Right lobe of liver (tissue), 4 donors: Measurements from ENCODE around the gene DAPK1.

Experiments used
- POLR2A ChIP-seq: fragments of 450-650 bp; IDR thresholded peaks from one replicate; pipeline ENCODE4 v1.6.1; 2017; ENCODE audit warnings: antibody characterized with exemption, mild to moderate bottlenecking
- TF ChIP-seq, protein P1 (sequence below), 4 donors: fragments of 200-600 bp in 3 of 4; fragments of 450-650 bp in 1 of 4; IDR thresholded peaks; one replicate each; pipeline versions ENCODE4 v1.5.1 to v1.8.0; 2016 to 2022; ENCODE audit warnings: antibody characterized with exemption in 4 of 4, mild to moderate bottlenecking in 2 of 4
- donor health status: DM: no; HTN: no; CAD: no.
- donor health status: DM: no; HTN: no; CAD: no.
- donor health status: DM: no; HTN: yes; CAD: no.

DNA sequence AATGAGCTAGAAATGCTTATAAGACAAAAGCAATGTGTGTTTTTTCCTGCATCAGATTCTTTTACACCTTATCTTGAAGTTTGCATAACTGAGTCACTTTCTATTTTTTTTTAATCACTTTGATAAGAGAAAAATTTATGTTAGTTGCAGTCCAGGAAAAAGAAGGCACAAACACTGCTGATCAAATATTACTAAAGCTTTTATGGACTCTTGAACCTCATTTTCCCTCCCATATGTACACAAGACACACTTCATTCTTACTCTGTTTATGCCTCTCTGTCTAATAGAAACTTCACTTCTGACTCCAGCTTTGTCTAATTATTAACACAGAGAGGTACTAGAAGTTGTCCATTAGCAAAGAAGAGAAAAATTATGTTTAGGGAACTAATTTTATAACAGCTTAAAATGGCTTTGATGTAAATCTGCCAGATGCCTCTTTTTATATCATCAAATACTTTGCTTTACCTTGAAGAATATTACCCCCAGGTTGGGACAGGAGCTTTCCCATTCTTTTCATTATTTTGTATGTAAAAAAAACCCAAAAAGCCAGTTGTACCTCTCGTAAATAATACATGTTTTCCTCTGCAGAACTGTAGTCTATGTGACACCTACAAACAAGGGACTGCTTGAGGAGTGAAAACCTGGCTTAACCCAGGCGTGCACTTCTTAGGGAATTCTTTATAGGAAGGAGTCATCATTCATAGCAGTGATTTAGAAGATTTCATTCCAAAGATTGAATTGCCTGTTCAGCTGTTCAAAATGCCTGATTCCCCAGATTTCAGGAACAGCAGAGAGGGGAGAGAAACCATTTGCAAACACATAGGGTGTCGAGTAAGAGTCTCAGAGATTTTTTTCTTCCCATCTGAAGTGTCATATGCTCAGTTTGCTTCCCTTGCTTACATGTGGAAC is 72.6 kb downstream of the DAPK1 start:
- TF ChIP-seq, protein P1, sequence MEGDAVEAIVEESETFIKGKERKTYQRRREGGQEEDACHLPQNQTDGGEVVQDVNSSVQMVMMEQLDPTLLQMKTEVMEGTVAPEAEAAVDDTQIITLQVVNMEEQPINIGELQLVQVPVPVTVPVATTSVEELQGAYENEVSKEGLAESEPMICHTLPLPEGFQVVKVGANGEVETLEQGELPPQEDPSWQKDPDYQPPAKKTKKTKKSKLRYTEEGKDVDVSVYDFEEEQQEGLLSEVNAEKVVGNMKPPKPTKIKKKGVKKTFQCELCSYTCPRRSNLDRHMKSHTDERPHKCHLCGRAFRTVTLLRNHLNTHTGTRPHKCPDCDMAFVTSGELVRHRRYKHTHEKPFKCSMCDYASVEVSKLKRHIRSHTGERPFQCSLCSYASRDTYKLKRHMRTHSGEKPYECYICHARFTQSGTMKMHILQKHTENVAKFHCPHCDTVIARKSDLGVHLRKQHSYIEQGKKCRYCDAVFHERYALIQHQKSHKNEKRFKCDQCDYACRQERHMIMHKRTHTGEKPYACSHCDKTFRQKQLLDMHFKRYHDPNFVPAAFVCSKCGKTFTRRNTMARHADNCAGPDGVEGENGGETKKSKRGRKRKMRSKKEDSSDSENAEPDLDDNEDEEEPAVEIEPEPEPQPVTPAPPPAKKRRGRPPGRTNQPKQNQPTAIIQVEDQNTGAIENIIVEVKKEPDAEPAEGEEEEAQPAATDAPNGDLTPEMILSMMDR (IDR thresholded peaks at IDR 0.05), result no peak
- no peak for TF ChIP-seq POLR2A
